Measurements from ENCODE around the gene SLC39A11.
"Not testable (repeated sequence)": the region's sequence is repeated elsewhere in the genome, so short reads cannot be mapped to it uniquely, and the experiment has no call there.

Gene SLC39A11

GRCh38 chr17:72903522-72903921, 189.0 kb downstream of the SLC39A11 start:
- DNase-seq = no peak

- no peak for DNase-seq
These were observed 190.8 kb downstream of the SLC39A11 start for GRCh38 chr17:72901657-72902056.

GRCh38 chr17:72901083-72901482, 191.4 kb downstream of the SLC39A11 start:
- no peak for DNase-seq

GRCh38 chr17:72900654-72900971, 191.9 kb downstream of the SLC39A11 start:
- no peak for DNase-seq

DNA sequence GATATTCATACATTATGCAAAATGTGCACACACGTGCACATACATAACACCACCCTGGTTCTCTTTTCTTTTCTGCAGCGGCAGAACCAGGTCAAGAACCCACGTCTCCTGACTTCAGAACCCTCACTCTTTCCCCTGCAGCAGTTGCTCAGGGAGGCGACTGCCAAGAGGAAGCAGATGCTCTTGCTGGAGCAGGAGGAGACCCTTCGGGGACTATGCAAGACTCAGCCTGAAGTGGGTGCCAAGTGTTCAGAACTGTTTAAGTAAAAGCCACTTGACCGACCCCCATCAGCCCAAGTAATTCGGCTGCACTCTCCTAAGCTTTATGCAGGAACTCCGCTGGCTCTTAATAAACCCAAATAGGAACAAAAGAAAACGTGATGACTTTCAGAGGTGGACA, 193.8 kb downstream of the SLC39A11 start:
- no peak for DNase-seq

- not testable (repeated sequence) for DNase-seq
These were observed 196.2 kb downstream of the SLC39A11 start for GRCh38 chr17:72896288-72896687.

- no peak for DNase-seq
These were observed 200.9 kb downstream of the SLC39A11 start for GRCh38 chr17:72891627-72892026.

GRCh38 chr17:72890711-72891110, 201.8 kb downstream of the SLC39A11 start:
- no peak for DNase-seq

- DNase-seq = no peak
These were observed 204.6 kb downstream of the SLC39A11 start for GRCh38 chr17:72887917-72888316.

DNA sequence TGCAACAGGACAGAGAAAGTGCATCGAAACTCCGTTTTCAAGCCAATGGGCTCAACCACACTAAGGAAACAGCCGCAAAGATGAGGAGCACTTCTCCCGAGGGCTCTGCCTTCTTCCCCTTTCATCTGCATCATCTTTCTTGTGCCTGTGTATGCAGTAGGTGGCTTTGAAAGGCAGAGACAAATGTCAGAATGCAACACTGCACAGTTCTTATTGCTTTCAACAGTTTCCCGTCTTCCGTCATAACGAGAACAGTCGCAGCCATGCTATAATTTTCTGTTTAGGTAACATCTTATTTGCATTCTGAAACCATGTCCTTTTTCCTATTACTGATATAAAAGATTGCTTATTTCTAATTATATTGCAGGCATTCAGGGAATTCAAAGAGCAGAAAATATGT, 205.2 kb downstream of the SLC39A11 start:
- DNase-seq = no peak

DNA sequence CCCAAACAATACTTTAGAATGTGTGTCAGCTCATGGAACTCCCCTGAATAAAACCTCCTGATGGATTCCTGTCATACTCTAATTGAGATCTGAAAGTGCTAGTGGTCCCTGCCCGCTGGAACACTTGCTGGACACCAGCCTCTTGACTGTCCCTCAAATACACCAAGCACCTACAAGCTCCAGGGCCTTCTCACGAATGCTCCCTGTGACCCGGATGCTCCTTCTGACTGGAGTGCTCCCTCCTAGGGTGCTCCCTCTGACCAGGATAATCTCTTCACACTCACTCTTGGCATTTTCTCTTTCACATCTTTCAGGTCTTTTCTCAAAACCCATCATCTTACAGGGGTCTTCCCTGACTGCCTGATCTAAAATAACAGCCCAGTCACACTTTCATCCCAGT, 205.9 kb downstream of the SLC39A11 start:
- DNase-seq = no peak

DNA sequence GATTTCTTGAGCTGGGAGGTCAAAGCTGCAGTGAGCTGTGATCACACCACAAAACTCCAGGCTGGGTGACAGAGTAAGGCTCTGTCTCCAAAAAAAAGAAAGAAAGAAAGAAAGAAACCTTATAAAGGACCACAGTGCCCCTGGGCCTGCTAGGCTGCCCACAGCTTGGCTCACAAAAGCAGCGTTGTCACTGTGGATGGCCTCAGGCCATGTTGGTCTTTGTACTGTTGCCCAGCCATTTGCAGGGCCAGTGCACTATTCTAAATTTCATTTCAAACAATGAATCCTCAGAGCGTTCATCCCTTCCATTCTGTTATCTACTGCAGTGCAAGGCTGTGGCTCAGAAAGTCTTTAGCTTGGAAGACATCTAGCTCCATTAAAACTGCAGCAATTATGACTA, 208.4 kb downstream of the SLC39A11 start:
- DNase-seq = no peak

DNA sequence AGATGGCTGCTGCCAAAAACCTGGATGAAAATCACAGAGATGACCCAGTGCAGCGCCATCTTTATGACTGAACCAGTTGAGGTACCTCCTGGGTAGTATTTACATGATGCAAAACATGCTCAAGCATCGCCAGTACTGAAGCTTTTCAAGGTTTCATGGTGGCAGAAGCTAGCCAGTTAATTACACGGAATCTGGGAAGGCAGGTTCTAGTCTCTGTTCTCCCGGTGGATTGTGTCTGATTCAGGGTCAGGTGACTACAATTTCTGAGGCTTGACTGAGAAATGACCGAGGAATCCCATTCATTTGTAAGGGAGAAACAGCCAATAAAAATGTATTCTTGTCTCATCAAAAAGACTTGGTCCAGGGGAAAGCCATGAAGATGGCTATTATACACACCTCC, 209.1 kb downstream of the SLC39A11 start:
- no peak for DNase-seq

GRCh38 chr17:72882426-72882825, 210.1 kb downstream of the SLC39A11 start:
- DNase-seq = no peak

DNA sequence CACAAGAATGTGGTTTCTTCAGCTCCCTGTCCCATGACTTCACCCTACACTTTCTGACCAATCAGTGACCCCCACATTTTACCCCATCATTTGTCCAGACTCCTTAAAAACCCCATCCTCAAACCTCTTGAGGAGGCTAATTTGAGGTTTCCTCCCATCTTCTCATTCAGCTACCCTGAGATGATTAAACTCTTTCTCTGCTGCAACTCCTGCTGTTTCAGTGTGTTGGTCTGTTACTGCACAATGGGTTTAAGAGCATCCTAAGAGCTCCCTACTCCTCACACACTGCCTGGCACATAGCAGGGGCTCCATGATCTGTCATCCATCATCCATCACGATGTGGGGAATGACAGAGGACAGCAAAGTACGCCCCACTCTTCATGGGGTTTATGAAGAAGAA, 212.6 kb downstream of the SLC39A11 start:
- DNase-seq = no peak

- DNase-seq = no peak
These were observed 213.4 kb downstream of the SLC39A11 start for GRCh38 chr17:72878975-72879660.

DNA sequence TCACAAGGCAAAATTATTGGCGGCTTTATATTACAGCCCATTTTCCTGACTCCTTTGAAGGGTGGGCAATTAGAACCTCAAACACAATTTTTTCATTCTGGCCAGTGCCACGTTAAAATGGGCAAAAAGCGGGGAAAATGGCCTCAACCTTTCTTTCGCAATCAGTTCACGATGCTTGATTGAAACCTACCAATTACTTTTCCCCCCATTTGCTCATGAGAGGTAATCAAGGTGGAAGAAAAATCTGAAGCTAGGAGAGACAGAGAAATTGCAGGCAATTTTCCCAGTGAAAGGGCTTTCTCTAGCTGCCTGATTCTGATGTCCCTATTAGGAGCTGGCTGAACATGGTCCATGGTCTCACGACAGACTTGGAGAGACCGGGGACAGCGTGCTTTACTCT, 215.1 kb downstream of the SLC39A11 start:
- no peak for DNase-seq

GRCh38 chr17:72876413-72876812, 216.1 kb downstream of the SLC39A11 start:
- no peak for DNase-seq

DNA sequence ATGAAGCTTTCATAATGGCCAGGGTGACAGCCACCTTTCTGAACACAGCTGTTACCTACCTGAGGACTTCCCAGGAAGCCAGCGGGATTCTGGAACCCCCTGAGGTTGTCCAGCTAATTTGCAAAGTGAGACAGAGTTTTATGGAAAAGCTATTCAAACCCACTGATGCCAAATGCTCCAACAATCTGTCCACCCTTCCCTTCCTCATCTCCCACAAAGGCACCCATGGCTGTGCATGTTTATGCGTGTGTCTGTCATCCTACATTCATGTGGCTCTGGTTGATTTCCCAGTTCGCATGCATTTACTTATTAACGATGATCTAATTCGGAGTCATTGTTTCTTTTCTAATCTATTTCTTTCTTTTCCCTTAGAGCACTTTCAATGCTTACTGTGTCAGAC, 217.1 kb downstream of the SLC39A11 start:
- no peak for DNase-seq

DNA sequence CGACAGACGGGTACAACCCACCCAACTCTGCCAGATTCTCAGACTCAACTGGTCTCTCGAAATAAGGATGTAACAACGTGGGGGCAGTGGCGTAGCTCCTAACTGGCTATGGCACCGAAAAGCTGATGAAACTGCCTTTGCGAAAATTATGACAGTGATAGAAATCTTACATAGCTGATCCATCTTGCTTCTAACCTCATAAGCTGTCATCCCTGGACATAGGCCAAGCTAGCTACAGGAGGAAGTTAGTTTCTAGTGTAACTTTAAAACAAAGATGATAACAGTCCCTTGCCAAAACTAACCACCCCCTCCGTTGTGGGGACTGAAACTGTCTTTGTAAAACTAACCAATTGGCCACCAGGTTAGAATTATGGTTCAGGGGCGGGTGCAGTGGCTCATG, 220.1 kb downstream of the SLC39A11 start:
- DNase-seq = no peak

DNA sequence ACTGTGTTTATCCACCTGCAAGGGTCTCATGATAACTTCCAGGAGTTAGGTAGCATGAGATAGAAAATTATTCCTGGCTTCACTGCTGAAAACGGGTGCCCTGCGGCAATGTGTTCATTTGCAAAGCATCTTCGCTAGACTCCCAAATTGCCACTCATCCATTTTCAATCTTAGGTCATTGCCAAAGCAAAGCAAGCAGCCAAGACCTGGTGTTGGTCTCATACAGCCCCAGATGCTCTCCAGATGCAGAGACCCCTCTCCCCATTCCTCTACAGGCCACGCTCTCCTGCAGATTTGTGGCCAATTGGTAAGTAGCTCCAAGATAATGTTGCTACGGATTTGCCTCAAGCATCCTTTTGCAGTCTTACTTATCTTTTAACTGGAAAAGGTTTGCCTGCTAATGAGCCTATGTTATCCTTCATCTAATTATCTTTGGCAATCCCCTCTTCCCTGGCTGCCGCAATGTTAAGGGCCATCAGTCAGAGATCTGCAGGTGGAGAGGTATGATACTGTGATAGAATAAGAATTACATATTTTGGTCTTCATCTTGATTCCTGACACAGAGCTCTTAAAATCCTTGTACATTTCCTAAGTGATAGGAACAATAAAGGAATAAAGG, 222.0 kb downstream of the SLC39A11 start:
- DNase-seq = no peak

DNA sequence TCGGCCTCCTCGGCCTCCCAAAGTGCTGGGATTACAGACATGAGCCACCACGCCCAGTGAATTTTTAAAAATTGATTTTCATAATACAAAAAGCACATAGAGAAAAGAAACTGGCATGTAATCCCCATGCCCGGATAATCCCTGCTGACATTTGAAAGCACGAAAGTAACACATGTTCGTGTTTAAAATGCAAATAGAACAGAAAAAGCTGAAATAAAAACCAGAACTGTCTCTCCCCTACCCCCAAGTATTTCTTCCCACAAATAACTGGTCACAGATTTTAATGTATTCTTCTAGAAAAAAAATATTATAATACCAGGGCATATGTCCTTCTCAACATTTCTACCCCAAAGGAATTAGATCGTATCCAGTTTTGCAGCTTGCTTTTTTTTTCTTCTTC, 222.9 kb downstream of the SLC39A11 start:
- DNase-seq = no peak

DNA sequence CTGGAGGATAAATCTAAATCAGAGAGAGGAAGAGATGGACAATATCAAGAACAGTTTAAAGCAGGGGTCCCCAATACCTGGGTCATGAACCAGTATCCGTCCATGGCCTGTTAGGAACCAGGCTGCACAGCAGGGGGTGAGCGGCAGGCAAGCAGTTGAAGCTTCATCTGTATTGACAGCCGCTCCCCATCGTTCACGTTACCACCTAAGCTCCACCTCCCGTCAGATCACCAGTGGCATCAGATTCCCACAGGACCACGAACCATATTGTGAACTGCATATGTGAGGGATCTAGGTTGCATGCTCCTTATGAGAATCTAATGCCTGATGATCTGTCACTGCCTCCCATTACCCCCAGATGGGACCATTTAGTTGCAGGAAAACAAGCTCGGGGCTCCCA, 226.5 kb downstream of the SLC39A11 start:
- no peak for DNase-seq

- DNase-seq = no peak
These were observed 228.8 kb downstream of the SLC39A11 start for GRCh38 chr17:72863526-72864211.

All from NCI-H187 treated with DMSO at 0.1 percent for 48 hours (cell line).